NCI-H2196 (cell line): ENCODE data around the gene TUBB4A.
A peak's percentile ranks its signal among the peaks of the same experiment; 100 is the strongest.
"Not testable (repeated sequence)": the region's sequence is repeated elsewhere in the genome, so short reads cannot be mapped to it uniquely, and the experiment has no call there.

Source experiments
- DNase-seq: peaks from one replicate; lab custom pipeline; 2025; ENCODE audit not compliant: unreplicated experiment; lab: John Stamatoyannopoulos, UW

The TUBB4A gene

DNA sequence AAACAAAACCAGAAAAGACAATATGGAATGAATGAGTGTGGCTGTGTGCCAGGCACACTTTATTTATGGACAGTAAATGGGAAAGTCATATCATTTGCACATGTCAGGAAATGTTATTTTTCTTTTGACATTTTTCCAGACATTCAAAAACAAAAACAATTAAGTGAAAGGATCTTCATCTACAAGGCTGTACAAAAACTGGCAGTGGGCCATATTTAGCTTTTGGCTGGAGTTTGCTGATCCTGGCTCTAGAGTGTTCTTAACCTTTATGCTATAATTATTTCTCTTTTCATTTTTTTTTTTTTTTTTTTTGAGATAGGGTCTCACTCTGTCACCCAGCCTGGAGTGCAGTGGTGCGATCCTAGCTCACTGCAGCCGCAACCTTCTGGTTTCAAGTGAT is 22.2 kb upstream of the TUBB4A start:
- peak; percentile 13 for DNase-seq

DNA sequence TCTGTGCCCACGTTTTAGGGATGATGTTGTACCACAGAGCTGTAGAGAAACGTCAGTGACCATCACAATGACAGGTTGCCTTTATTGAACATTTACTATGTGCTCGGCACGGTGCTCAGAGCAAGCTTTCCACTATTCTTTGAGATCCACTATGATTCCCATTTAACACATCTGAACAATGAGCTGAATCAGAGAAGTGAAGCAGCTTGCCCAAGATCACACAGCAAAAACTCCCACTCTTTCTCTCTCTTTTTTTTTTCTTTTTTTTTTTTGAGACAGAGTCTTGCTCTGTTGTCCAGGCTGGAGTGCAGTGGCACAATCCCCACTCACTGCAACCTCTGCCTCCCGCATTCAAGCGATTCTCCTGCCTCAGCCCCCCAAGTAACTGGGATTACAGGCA is 20.6 kb upstream of the TUBB4A start:
- no peak for DNase-seq

DNA sequence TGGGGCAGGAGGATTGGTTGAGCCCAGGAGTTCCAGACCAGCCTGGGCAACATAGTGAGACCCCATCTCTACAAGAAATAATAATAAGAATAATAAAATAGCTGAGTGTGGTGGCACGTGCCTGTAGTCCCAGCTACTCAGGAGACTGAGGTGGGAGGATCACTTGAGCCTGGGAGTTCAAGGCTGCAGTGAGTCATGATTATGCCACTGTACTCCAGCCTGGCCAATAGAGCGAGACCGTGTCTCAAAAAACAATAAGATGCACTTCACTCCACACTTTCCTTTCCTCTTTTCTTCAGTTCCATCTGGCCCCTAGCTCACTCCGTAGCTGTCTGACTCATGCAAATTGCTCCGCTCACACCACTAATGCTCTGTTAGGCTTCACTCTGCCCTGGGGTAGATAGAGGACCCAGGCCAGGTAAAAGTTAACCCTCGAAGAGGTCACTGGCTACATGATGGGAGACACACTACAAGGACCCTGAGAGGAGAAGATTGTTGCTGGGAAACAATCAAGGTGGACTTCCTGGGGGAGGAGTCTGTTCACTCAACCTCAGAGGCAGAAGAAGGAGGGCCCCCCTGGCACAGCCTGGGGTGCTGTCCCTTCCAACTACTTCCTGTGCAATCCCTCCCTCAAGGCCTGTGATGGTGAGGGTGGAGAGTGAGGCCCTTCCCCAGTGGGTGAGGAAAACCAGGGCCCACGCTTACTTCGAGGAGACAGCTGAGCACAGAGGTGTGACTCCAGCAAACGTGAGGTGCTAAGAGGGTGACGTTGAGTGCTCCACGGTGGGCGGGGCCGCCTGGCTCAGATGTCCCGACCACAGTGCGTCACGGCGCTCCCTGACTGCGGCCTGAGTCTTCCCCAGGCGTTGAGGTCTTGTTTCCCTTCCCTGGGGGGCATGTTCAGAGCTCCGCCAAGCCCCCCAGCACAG is 19.9 kb upstream of the TUBB4A start:
- DNase-seq: no peak

DNA sequence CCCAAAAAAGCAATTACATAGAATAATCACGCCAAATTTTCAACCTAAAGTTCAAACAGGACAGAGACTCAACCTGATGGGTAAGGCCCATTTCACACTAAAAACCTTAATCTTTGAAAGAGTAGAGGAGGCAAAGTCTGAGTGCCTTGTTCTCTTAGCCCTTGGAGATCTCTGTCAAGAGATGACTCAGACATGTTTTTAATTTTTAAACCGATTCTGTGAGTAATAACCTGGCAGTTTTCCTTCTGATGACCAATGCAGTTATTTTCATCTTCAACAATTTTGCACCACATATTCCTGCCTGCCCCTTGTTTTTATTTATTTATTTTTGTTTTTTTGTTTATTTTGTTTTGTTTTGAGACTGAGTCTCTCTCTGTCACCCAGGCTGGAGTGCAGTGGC is 17.2 kb upstream of the TUBB4A start:
- DNase-seq: no peak

DNA sequence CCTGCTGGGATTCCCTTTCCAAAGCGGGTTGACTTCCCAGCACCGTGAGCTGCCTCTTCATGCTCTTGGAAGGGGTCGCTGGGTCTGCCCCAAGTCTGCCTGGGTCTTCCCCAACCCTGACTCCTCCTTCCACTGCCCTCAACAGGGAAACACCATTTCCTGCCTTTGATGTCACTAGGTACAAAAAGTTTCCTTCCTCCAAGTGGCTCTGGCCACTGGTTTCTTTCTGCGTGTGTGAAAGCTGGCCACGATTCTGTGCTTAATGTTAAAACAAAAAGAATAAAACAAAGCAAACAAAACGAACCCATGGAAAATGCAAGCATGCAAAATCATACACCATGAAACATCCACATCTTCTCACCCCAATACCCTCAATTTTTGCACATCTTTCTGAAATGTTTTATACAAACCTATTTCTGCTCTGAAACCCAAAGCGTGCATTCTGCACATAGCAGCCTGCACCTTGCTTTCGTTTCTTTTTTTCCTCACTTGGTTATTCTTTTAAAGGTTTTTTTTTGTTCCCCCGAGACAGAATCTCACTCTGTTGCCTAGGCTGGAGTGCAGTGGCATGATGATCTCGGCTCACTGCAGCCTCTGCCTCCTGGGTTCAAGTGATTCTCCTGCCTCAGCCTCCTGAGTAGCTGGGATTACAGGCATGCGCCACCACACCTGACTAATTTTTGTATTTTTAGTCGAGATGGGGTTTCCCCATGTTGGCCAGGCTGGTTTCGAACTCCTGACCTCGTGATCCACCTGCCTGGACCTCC is 16.2 kb upstream of the TUBB4A start:
- DNase-seq: no peak

DNA sequence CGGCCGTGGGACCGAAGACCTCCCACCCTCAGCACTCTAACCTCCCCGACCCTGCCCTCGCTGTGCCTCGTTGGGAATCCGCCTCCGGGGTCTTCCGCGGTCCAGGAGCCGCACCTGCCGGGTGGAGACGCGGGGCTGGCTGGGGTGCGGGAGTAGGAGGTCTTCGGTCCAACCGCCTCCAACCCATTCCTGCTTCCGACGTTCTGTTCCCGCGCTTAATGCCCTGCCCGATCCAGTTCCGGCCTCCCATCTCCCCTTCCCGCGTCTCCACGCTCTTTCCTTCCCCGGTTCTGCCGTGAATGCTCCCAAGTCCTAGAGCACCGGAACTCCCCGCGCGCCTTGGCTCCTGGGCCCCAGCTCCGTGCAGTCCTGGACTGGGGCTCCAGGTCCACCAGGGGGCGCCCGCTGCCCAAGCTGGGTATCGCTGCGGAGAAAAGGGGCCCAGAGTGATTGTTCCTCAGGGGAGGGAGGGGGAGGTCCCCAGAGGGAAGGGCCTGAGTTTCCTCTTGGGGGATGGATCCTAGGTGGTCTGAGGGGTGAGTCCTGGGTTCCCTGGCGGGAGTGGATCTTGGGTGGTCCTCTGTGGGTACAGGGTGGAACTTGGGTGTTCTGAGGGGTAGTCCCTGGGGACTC is 14.7 kb upstream of the TUBB4A start:
- peak; percentile 94 for DNase-seq

DNA sequence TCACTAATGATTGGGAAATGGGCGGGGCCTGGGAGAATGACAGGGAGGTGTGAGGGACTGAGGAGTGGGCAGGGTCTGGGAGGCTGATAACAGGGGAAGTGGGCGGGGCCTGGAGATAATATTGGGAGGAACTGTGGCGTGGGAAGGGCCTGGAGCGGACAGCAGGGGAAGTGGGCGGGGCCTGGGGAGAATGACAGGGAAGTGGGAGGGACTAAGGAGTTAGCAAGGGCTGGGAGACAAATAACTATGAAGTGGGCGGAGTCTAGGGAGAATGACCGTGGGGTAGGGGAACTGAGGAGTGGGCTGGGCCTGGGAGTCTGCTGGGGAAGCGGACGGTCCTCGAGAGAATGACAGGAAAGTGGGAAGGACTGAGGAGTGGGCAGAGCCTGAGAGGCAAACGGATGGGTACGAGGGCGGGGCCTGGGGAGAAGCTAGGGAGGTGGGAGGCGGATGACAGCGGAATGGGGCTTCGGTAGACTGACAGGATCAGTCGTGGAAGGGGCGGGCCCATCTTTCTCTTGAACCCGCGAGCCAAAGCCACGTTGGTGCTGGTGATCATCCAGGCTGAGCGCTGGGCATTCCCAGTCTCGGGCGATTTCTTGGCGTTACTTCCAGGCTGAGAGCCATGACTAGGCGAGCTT is 14.0 kb upstream of the TUBB4A start:
- DNase-seq: peak; percentile 95

DNA sequence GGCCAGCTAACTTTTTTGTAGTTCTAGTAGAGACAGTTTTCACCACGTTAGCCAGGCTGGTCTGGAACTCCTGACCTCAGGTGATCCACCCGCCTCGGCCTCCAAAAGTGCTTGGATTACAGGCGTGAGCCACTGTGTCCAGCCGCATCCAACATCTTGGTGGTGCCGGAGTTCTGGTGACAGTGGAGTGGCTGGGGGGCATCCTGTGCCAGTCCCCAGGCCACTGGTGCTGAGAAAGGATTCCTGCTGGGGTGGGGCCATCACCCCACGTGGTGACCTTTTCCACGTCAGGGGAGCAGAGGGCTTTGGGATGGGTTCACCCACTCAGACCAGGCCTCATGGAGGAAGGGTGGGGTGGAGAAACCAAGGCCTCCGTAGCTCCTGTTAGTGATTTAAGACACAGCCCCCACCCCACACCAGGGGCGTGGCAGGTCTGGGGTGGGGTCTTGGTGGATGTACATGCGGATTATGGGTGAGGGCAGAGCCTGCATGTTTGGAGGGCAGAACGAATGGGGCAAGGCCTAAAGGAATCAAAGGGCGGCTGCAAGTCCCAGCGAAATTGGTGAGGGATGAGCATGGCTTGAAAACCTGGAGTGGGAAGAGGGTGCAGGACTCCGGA is 12.9 kb upstream of the TUBB4A start:
- no peak for DNase-seq

DNA sequence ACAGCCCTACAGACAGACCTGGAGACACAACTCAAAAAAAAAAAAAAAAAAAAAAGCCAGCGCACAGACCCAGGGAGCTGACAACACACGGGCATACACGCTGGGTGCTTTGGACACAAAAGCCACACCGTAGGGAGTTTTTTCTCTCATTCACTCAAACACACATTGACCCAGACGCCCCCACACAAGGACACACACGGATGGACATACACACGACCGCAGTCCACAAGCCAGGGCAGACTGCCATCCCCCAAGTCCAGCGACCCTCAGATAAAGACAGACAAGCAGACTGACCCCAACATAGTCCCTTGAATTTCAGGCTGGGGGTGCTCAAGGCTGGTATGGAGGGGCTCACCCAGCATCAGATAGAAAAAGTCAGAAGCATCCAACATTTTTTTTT is 12.0 kb upstream of the TUBB4A start:
- no peak for DNase-seq

DNA sequence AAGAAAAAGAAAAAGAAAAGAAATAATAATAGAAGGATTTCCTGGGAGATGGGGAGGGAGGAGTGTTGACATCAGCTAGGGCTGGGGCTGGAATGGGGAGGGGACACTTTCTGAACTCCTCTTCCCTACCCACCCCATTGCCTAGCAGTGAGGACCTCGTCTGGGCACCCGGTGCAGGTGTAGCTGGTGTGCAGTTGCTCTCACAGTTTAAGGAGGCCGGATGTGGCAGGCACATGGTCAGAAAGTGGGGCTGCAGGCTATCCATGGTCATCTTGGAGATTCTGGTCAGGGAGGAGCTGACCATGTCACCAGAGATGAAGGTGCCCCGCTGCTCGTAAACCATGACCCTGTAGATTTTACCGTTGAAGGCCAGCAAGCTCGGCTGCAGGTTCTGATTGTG is 8.5 kb upstream of the TUBB4A start:
- no peak for DNase-seq

DNA sequence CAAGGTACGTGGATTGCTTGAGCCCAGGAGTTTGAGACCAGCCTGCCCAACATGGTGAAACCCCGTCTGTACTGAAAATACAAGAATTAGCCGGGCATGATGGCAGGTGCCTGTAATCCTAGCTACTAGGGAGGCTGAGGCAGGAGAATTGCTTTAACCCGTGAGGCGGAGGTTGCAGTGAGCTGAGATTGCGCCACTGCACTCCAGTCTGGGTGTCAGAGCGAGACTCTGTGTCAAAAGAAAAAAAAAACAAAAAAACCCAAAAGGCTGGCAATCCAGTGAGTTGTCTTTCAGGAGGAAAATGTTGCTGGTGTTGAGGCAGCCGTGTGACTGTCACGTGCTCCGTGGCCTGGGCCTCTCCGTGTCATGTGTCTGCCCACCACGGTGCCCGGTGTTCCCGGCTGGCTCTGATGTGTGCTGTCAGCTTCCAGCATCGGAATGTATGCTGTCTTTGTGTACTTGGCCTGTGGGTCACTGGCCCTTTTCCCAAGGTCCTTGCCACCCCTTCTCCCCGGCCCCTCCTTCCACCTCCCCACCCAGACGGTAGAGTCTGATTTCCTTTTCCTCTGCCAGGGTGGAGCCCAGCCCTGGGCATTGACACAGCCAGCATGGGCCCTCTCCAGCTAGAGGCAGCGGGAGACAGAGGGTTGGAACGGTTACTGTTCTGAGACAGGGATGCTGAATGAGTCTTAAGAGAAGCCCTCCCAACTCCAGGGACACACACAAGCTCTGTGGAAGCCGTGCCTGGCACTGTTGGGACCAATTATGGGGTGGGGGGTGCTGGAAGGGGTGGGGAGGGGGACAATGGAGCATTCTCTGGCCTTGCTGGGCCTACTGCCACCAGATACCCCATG is 7.2 kb upstream of the TUBB4A start:
- no peak for DNase-seq

DNA sequence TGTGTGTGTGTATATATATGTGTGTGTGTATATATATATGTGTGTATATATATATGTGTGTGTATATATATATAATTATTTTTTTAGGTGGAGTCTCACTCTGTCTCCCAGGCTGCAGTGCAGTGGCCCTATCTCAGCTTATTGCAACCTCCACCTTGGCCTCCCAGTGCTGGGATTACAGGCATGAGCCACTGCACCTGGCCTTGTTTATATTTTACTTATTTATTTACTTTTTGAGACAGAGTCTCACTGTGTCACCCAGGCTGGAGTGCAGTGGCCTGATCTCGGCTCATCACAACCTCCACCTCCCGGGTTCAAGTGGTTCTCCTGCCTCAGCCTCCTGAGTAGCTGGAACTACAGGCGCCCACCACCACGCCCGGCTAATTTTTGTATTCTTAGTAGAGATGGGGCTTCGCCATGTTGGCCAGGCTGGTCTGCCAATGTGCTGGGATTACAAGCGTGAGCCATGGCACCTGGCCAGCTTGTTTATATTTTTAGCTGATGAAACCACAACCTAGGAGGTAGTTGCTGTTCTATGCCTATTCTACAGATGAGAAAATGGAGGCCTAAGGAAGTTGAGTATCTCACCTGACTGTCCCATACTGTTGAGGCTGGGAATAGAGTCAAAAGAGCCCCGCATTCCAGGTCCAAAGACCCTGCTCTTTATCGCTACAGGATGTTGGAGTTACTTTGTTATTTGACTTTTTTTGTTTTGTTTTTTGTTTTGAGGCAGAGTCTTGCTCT is 6.1 kb upstream of the TUBB4A start:
- not testable (repeated sequence) for DNase-seq

DNA sequence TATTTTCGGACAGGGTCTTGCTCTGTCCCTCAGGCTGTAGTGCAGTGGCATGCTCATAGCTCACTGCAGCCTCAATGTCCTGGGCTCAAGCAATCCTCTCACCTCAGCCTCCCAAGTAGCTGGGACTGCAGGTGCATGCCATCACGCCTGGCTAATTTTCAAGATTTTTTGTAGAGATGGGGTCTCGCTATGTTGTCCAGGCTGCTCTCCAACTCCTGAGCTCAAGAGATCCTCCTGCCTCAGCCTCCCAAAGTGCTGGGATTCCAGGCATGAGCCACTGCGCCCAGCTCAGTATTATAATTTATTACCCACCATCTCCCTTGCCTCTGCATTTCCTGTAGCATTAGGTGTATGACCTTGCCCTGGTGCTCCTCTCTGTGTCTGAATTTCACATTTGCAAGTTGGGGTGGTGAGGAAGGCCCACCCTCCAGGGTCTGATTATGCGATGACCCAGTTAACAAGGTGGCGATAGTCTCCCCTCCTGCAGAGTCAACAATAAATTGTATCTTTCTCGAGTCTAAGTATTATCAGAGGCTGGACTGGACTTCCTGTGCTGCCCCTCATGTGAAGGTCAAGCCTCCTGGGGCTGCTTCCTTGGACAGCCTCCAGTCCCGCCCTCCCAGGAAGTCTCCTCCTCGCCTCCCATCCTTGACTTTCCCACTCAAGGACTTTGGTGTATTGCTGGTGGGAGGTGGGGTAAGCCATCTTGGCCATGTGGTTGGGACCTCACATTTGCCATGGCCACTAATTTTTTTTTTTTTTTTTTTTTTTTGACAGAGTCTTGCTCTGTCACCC is 1.5 kb upstream of the TUBB4A start:
- DNase-seq: no peak

DNA sequence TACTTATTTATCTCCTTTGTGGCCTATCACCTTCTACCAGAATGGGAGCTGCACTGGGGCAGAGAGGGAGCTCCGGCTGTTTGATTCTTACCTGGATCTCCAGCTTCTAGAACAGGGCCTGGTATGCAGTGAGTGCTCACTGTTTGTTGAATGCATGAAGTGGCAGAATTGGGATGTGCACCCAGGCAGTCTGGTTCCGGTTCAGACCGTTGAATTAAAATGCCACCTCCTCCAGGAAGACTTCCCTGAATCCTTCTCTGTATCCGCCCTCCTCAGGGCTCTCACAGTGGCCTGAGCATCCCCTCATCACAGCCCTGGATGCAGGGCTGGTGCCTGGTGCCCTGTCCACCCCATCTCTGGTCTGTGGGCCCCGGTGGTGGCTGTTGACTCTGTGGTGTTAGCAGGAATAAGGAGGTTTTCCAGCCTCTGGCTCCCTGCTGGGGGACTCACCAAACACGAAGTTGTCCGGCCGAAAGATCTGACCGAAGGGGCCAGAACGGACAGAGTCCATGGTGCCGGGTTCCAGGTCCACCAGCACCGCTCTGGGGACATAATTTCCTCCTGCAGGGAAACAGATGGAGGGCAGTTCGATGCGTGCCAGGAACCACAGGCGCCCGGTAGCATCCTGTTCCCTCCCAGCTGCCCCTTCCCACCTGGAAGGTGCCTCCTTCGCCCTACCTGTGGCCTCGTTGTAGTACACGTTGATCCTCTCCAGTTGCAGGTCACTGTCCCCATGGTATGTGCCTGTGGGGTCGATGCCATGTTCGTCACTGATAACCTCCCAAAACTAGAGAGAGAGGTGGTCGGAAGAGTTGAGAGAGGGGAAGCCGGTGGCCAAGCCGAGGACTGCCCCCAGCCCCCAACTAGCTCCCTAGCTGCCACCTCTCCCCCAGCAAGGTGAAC is 1.0 kb downstream of the TUBB4A start:
- no peak for DNase-seq

DNA sequence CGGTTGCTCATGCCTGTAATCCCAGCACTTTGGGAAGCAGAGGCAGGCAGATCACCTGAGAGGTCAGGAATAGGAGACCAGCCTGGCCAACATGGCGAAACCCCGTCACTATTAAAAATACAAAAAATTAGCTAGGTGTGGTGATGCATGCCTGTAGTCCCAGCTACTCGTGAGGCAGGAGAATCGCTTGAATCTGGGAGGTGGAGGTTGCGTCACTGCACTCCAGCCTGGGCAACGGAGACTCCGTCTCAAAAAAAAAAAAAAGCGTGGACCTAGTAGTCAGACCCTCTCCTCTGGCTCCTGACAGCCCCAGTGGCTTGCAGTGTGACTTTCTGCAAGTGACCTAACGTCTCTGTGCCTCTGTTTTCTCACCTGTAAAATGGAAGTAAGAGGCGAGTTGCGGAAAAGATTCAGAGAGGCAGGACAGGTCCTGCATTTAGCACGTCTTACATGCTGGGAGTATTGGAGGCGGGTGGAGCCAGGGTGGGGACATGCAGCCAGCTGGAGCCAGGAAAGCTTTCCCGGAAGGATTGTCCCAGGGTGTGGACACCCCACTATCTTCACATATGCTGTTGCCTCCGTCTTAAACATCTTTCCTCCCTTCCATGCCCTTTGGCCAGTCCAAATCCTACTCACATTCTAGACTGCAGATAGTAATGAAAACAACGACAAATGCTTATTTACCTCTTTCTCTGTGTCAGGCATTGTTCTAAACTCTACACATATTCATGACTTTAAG is 2.9 kb downstream of the TUBB4A start:
- no peak for DNase-seq

DNA sequence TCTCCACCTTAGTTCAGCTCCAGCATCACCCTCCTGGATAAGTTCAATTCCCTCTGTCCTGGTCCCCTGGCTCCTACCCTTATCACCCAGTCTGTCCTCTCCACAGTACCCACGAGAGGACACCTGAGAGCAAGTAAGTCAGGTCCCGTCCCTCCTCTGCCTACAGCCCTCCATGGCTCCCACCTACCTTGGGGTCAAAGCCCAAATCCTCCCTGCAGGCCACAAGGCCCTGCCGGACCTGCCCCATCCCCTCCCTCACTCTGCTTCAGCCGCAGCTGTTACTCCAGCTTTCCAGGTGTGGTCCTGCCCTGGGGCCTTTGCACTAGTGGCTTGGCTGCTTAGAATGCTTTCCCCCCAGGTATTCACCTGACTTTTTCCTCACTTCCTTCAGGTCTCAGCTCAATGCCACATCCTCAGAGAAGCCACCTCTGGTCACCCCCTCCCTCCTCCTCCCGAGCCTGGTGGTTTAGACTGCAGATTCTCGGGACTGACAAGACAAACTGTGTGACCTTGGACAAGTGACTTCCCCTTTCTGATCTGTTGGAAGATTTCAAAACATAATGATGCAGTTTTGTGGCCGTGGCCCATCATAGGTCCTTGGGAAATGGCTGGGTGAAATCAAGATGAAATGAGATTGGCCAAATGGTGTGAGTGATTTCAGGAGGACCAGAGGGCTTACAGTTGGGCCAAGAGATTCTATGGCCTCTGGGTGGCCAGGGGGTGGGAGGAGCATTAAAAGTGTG is 3.6 kb downstream of the TUBB4A start:
- DNase-seq: no peak
